SK-MEL-5 (cell line): Measurements from ENCODE around the gene SLC41A3. TPM values are rescaled to one million over a fixed set of nuclear protein-coding genes. Genes with fewer than 3 reads are reported as not detected.

Source experiments
- DNase-seq: peaks from one replicate; pipeline ENCODE4 v3.0.0-alpha.2; 2016; ENCODE audit warnings: low read depth, low spot score
- in situ Hi-C: cut with HindIII; loops from 2 replicates; pipeline ENCODE4 v1.10.0; 2016; ENCODE audit warnings: low sequenced_read_pairs, high pct_unique_total_duplicates, low pct_unique_long_range_greater_than_20kb
- total RNA-seq: library from RNA; depleted of rRNA; stranded (reverse); fragments of >200 nt; shearing (Covaris generic); gene quantifications from 2 replicates; pipeline ENCODE4 v1.2.3, GENCODE V29; 2014

The SLC41A3 gene
- total RNA-seq, 1 experiment from 2014 or later = 42.1 TPM

DNA sequence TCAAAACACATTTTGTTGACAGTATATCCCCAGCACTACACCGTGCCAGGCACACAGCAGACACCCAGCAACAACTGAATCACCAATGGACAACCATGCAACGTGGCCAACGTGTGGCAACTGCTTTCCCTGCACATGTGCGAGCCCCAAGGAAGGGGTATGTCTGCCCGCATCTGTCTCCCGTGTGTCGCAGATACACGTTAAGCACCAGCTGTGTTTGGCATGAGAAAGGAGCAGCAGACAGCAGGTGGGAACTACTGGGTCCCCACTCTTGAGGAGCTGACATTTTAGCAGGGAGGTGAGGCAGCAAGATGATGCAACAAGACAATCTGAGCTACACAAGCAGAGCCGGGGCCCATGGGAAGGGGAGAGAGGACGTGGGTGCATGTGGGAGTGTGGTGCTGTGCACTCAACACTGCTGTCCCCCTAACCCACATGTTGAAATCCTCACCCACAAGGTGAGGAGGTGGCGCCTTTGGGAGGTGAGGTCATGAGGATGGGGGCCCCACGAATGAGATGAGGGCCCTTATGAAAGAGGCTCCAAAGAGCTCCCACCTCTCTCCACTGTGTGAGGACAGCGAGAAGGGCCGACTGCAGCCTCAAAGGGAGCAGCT, 58.7 kb downstream of the SLC41A3 start:
- DNase-seq = no peak
- in situ Hi-C loops = no loop called here

GRCh38 chr3:126024049-126024854, 59.7 kb downstream of the SLC41A3 start:
- in situ Hi-C loops = no loop called here
- DNase-seq = no peak

DNA sequence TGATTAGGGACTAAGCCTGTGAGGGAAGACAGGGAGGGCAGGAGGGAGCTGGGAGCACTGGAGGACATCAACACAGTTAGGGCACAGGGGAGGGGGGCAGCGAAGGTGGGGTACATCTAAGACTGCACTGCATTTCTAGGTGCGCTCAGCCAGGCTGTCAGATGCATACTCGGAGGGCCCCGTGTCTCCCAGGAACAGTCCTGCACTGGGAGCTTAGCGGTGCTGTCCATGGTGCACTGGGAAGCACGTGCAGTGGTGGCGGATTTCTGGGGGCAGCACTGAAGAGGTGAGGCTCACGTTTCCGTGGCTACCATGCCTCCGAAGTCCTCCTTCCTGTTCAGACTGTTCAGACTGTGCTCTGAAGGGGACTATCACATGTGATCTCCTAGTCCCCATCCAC, 60.5 kb downstream of the SLC41A3 start:
- DNase-seq = no peak
- in situ Hi-C loops = no loop called here

DNA sequence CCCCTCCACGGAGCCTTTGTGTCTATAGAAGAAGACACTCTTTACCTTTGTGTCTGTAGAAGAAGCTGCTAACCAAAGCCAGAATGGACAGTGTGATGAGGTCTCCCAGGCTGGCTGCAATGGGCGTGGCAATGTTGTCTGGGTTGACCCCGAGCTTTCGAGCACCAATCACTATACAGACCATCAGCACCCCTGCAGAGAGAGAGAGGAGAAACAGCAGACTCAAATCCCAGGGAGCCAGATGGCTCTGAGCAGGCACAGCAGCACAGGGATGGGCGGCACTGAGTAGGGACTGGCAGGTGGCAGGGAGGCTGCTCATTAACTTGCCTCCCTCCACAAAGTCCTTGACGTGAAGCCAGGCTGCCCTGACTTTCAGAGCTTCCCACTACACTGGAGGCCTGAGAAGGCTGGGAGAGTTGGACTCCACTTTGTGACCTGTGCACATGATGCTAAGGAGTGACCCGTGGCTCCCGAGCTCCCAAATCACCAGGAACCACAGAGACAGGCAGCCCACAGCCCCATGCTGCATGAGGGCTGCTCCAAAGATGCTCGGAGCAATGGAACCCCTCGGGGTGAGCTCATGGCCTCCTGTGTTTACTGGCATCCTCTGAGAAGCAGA, 61.1 kb downstream of the SLC41A3 start:
- in situ Hi-C loops = no loop called here
- no peak for DNase-seq

DNA sequence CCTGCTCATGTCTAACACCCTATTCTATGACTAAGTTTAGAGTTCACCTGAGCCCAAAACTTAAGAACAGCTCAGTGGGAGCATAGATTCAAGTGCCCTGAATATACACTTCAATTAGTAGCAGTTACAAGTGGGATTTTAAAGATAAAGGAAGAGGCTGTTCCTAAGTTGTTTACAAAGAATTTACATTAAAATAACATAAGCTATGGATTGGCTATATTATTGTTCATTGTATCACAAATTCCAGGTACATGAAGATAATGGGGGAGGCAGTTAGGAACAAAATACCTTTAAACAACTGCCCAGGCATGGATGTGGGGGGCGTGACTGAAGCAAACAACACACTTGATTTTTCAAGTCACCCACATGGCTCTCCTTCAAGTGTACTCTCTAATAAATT, 62.2 kb downstream of the SLC41A3 start:
- in situ Hi-C loops = no loop called here
- no peak for DNase-seq

DNA sequence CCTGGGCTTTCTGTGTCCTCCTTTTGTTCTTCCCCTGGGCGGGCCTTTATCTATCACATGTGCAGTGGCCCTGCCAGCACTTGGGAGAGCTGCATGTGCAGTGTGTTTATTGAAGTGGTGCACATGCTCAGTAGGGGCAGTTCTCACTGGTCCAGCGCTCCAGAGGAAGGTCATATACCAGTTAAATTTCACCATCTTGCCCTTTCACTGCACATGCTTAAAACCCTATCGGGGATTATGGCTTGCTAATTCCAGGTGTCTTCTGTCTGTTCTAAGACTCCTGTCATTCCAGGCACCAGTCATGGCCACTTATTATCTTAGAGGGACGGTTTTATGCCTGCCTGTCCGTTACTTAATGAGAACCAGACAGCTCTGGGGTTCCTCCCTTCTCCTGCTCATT, 62.7 kb downstream of the SLC41A3 start:
- in situ Hi-C loops = no loop called here
- no peak for DNase-seq

DNA sequence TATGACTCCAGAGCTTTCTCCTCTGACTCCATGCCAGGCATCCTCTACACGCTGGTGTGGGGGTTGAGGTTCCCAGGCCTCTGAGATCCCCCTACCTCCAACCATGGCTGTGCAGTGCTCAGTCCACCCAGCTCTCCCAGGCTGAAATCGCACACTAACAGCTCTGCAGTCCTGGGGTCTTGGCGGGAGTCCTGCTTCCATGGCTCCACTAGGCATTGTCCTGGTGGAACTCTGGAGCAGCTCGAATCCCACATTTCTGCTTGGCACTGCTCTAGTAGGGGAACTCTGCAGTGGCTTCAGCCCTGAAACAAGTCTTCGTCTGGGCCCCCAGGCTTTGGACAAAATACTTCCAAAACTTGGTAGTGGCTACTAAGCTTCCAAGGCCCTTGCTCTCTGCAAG, 64.2 kb downstream of the SLC41A3 start:
- in situ Hi-C loops = no loop called here
- DNase-seq = no peak

GRCh38 chr3:126018995-126019394, 64.9 kb downstream of the SLC41A3 start:
- in situ Hi-C loops = no loop called here
- DNase-seq = no peak

DNA sequence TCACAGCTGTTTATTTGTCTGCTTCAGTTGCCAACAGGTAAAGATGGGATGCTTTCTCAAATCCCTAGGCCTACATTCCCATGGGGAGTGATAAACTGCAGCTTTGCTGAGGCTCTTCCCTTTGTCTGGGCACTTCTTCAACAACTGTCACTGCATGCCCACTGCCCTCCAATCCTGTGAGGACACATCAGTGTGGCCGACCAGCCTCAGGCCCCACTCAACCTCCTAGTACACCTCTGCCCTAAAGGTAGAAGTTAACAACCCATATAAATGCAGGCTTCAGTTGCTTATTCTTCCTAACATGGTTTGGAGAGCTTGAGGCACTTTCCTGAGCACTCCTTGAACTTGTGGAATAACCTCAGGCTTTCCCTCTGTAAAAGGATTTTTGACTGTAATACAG, 65.4 kb downstream of the SLC41A3 start:
- in situ Hi-C loops = no loop called here
- DNase-seq = no peak

DNA sequence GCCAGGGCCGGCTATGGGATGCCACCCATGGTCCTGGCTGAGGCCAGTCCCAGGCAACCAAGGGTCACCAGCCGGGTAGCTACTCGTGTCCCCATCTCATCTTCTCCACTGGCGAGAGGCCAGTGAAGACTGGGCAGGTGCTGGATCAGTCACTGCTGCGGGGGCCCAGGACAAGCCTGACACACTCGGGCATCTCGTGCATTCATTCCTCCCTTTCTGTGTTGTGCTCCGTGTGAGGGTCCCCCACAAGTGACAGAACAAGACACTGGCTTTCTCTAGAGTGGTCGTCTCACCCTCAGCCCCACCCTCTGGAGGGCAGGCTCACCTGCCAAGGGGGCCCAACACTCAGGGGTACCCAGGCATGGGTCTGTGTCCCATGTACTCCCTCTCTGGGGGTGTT, 66.6 kb downstream of the SLC41A3 start:
- in situ Hi-C loops = no loop called here
- DNase-seq = no peak

- in situ Hi-C loops = no loop called here
- no peak for DNase-seq
Observed at GRCh38 chr3:126016616-126017015, 67.3 kb downstream of the SLC41A3 start.

DNA sequence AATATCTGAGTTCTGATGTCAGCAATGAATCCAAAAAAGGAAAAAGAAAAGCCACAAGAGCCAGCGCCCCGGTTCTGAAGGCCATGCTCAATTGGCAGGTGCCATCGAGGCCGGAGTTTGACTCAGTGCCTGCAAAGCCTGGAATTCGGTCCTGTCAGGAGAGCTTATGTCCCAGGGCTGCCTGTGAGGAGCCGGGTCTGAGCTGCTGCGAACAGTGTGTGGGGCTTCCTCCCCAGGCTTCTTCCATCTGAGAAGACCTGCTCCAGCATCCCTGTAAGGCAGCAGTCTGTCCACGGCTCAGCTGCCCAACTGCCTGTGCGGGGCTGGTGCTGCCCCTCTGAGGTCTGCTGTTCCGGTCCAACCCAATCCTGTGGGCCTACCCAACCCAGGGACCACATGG, 68.8 kb downstream of the SLC41A3 start:
- no peak for DNase-seq
- in situ Hi-C loops = no loop called here

GRCh38 chr3:126014252-126014651, 69.7 kb downstream of the SLC41A3 start:
- DNase-seq = peak; percentile 51
- in situ Hi-C loops = no loop called here

- no peak for DNase-seq
- in situ Hi-C loops = no loop called here
Observed at GRCh38 chr3:126013751-126014156, 70.2 kb downstream of the SLC41A3 start.

- no peak for DNase-seq
- in situ Hi-C loops = no loop called here
Observed at GRCh38 chr3:126009181-126009580, 74.7 kb downstream of the SLC41A3 start.

GRCh38 chr3:126008219-126008618, 75.7 kb downstream of the SLC41A3 start:
- in situ Hi-C loops = no loop called here
- DNase-seq = no peak

DNA sequence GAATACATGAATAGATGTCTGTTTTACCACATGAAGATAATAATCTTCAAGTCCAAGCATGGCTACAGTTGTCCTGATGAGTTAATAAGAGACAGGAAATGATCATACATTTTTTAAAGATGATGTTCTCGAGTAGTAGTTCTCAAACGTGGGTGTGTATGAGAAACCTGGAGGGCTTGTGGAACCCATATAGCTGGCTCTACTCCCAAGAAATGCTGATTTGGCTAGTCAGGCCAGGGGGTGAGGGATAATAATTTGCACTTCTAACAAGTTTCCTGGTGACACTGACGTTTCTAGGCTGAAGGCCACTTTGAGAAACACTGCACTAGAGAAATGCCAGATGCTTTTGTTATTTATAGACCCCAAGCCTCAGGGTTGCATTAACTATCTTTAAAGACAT, 78.0 kb downstream of the SLC41A3 start:
- DNase-seq = no peak
- in situ Hi-C loops = no loop called here

GRCh38 chr3:126004692-126005091, 79.2 kb downstream of the SLC41A3 start:
- DNase-seq = no peak
- in situ Hi-C loops = no loop called here

GRCh38 chr3:126004217-126004616, 79.7 kb downstream of the SLC41A3 start:
- DNase-seq = no peak
- in situ Hi-C loops = no loop called here
